Vagina (tissue), 2 donors: ENCODE measurements around the gene FAM222A.

Experiments
- CTCF ChIP-seq, 3 experiments: fragments of 450-650 bp in 2 of 3; fragments of 200-600 bp in 1 of 3; sonication (generic) in 1 of 3; IDR thresholded peaks; one replicate each; pipeline ENCODE4 v1.5.1; 2017 to 2019; ENCODE audit warnings: antibody characterized with exemption in 3 of 3, mild to moderate bottlenecking in 2 of 3, moderate library complexity in 2 of 3
- POLR2A ChIP-seq, 2 donors: fragments of 450-650 bp; IDR thresholded peaks; one replicate each; pipeline ENCODE4 v1.6.1; 2017; ENCODE audit warnings: antibody characterized with exemption in 2 of 2, mild to moderate bottlenecking in 2 of 2, moderate library complexity in 2 of 2
- POLR2AphosphoS5 ChIP-seq, 2 donors: sonication (generic); formaldehyde crosslinking; IDR thresholded peaks; one replicate each; pipeline ENCODE4 v1.9.0; 2017; ENCODE audit warnings: antibody characterized with exemption in 2 of 2, mild to moderate bottlenecking in 2 of 2, low read depth in 1 of 2; ENCODE audit not compliant: insufficient read depth in 1 of 2

- TF ChIP-seq CTCF (IDR thresholded peaks at IDR 0.05) (no peak), POLR2A (IDR thresholded peaks at IDR 0.05) (no peak), POLR2AphosphoS5 (IDR thresholded peaks at IDR 0.05; ENCODE audit: insufficient read depth in 1 of 2, low read depth in 1 of 2) (no peak)
These were observed 63.0 kb downstream of the FAM222A start for GRCh38 chr12:109776624-109777023.
